ENCODE measurements around the gene SLC11A2. TPM values are rescaled to one million over a fixed set of nuclear protein-coding genes. Genes with fewer than 3 reads are reported as not detected.
A peak's percentile ranks its signal among the peaks of the same experiment; 100 is the strongest.

SLC11A2 gene
- total and polyA plus RNA-seq, 9 of the 15 experiments (the other 6 are each of a cell fraction or from before 2014, with no cell fraction given): 21.1 to 54.0 (median 32.9) TPM

GRCh38 chr12:51021694-51022093 is 4.5 kb downstream of the SLC11A2 start (continued):
- TF ChIP-seq USF2 (CRISPR knock-in tag; IDR thresholded peaks at IDR 0.05) (no peak), MAFG (tag; conservative IDR thresholded peaks at IDR 0.05) (no peak), EP300 (IDR thresholded peaks at IDR 0.05; ENCODE audit: low read length) (peak; percentile 93), ZNF274 (IDR thresholded peaks at IDR 0.05; ENCODE audit: borderline replicate concordance, low read depth, low read length) (no peak), ZBTB33 (CRISPR knock-in tag; IDR thresholded peaks at IDR 0.05) (no peak), RBM22 (IDR thresholded peaks at IDR 0.05; ENCODE audit: low read depth, low read length, poor library complexity, severe bottlenecking) (no peak), DMBX1 (CRISPR knock-in tag; IDR thresholded peaks at IDR 0.05; ENCODE audit: borderline replicate concordance) (peak; percentile 35; the same call in 1 of the 2 replicates), CBFA2T2 (conservative IDR thresholded peaks at IDR 0.05) (peak; percentile 94), NCOA6 (IDR thresholded peaks at IDR 0.05) (no peak), ZBTB11 (CRISPR knock-in tag; IDR thresholded peaks at IDR 0.05) (no peak), ZNF518B (CRISPR knock-in tag; IDR thresholded peaks at IDR 0.05) (no peak), RCOR1 (IDR thresholded peaks at IDR 0.05; ENCODE audit: borderline replicate concordance in 1 of 2, low read depth in 2 of 2, low read length in 2 of 2) (peak in 1 of 2 experiments; percentile 92; a peak in 3 of 4 replicates), DEAF1 (CRISPR knock-in tag; IDR thresholded peaks at IDR 0.05) (no peak), COPS2 (conservative IDR thresholded peaks at IDR 0.05) (no peak), ZNF507 (tag; conservative IDR thresholded peaks at IDR 0.05) (no peak), MAFK (IDR thresholded peaks at IDR 0.05; ENCODE audit: low read length) (no peak), CHD2 (IDR thresholded peaks at IDR 0.05; ENCODE audit: low read depth, low read length) (no peak)
